ENCODE results near the gene PRSS36.

PRSS36 gene

DNA sequence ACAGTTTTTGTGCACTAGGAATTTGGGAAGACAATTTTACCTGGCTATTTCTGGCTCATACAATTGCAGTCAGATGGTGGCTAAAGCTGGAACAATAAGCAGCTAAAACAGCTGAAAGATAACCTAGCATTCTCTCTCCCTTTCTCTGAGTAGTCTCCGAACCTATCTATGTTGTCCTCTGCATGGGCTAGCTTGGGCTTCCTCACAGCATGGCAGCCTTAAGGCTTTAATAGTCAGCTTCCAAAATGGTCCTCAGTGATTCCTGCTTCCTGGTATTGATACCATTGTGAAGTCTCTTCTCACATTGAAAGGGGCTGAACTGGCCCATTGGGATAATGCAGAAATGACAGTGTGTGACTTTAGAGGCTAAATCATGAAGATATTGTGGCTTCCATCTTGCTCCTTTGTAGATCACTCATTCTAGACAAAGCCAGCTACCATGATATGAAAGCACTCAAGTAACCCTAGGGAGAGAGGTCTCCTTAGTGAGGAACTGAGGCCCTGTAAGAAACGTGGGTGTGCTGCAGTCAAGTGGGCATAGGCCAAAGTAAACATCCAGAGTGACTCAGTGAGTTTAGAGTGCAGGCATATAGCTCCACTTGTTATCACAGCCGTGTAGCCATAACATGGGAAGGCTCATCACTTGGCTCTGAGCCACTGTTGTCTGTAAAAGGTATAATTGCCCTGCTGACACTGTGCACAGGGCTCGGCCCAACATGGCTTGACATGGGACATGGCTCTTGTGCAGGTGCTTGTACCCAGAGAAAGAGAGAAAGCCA, 49.8 kb downstream of the PRSS36 start:
- no peak for DNase-seq (ENCODE audit: low read depth)

- peak; percentile 72 for DNase-seq (ENCODE audit: low read depth)
These were observed 55.3 kb downstream of the PRSS36 start, which contains the start of gene VKORC1 for GRCh38 chr16:31094424-31095120. VKORC1 (minus strand) TSS chr16:31094797; CDS start chr16:31094729, 68 bp downstream.

GRCh38 chr16:31094088-31094423, 55.8 kb downstream of the PRSS36 start:
- no peak for DNase-seq (ENCODE audit: low read depth)

- no peak for DNase-seq (ENCODE audit: low read depth)
These were observed 56.6 kb downstream of the PRSS36 start for GRCh38 chr16:31093132-31093703.

GRCh38 chr16:31092330-31092729, 57.5 kb downstream of the PRSS36 start:
- no peak for DNase-seq (ENCODE audit: low read depth)

DNA sequence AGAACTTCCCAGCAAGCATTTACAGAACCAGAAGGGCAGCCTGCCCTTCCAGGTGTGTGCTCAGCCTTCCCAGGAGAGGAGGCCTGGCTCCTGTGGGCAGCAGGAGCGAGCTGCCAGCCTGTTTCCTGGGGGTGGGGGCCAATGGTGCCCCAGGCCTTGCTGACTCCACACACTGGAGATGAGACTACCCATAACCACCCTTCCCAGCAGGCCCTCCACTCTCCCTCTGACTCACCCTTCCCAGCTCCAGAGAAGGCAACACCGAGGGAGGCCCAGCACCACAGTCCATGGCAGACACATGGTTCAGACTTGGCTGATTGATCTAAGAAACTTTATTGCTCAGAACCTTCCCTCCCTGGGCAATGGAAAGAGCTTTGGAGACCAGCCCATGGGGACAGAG, 59.3 kb downstream of the PRSS36 start:
- DNase-seq (ENCODE audit: low read depth) = no peak

GRCh38 chr16:31089199-31089598, 60.7 kb downstream of the PRSS36 start:
- no peak for DNase-seq (ENCODE audit: low read depth)
